ENCODE measurements around the gene RAP1GAP. TPM values are rescaled to one million over a fixed set of nuclear protein-coding genes. Genes with fewer than 3 reads are reported as not detected.

RAP1GAP gene
- total and polyA plus RNA-seq, 9 of the 15 experiments (the other 6 are each of a cell fraction or from before 2014, with no cell fraction given) = 0.29 to 30.2 (median 19.2) TPM

DNA sequence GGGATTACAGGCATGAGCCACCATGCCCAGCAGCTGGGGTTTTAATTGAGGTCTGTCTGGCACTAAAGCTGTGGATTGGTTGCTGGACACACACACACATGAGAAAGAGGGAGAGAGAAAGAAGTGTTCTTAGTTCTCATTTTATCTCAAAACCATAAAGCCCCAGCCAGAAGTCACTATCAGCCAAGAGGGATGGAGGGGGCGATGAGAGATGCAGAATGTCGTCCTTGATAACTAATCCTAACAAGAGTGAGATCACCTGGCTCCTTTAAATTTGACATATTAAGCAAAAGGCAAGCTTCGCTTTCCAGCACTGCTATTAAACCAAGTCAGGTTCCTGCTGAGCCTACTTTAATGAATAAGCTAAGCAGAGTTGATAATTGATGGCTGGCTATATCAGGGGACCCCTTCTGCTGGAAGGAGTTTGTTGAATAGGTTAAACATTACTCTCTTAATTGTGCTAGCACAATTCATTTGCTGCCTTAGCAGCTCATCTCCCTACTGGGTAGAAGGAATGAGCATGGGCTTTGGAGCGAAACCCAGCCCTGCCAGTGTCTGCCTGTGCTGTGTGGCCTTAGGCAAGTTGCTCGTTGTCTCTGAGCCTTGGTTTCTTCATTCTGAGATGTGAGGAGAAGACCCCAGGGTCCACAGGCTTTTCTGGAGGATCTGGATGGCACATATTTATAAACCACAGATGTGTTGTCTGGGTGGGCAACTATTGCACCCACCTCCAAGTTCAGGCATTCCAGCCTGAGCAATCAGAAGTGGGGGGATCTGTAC, 109.2 kb downstream of the RAP1GAP start (continued):
- TF ChIP-seq, protein P1, sequence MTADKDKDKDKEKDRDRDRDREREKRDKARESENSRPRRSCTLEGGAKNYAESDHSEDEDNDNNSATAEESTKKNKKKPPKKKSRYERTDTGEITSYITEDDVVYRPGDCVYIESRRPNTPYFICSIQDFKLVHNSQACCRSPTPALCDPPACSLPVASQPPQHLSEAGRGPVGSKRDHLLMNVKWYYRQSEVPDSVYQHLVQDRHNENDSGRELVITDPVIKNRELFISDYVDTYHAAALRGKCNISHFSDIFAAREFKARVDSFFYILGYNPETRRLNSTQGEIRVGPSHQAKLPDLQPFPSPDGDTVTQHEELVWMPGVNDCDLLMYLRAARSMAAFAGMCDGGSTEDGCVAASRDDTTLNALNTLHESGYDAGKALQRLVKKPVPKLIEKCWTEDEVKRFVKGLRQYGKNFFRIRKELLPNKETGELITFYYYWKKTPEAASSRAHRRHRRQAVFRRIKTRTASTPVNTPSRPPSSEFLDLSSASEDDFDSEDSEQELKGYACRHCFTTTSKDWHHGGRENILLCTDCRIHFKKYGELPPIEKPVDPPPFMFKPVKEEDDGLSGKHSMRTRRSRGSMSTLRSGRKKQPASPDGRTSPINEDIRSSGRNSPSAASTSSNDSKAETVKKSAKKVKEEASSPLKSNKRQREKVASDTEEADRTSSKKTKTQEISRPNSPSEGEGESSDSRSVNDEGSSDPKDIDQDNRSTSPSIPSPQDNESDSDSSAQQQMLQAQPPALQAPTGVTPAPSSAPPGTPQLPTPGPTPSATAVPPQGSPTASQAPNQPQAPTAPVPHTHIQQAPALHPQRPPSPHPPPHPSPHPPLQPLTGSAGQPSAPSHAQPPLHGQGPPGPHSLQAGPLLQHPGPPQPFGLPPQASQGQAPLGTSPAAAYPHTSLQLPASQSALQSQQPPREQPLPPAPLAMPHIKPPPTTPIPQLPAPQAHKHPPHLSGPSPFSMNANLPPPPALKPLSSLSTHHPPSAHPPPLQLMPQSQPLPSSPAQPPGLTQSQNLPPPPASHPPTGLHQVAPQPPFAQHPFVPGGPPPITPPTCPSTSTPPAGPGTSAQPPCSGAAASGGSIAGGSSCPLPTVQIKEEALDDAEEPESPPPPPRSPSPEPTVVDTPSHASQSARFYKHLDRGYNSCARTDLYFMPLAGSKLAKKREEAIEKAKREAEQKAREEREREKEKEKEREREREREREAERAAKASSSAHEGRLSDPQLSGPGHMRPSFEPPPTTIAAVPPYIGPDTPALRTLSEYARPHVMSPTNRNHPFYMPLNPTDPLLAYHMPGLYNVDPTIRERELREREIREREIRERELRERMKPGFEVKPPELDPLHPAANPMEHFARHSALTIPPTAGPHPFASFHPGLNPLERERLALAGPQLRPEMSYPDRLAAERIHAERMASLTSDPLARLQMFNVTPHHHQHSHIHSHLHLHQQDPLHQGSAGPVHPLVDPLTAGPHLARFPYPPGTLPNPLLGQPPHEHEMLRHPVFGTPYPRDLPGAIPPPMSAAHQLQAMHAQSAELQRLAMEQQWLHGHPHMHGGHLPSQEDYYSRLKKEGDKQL (CRISPR knock-in tag; IDR thresholded peaks at IDR 0.05; ENCODE audit: borderline replicate concordance) = no peak
- TF ChIP-seq KLF13 (tag; IDR thresholded peaks at IDR 0.05; ENCODE audit: borderline replicate concordance, low read depth) = no peak
- TF ChIP-seq BRD4 (IDR thresholded peaks at IDR 0.05) = no peak
- TF ChIP-seq ETV1 (tag; conservative IDR thresholded peaks at IDR 0.05; ENCODE audit: low read depth) = no peak
- no peak for TF ChIP-seq CBX2 (IDR thresholded peaks at IDR 0.05; ENCODE audit: insufficient read depth, low read length, poor library complexity, severe bottlenecking)
- no peak for TF ChIP-seq NFE2L1 (tag; IDR thresholded peaks at IDR 0.05; ENCODE audit: borderline replicate concordance, low read depth)
- no peak for TF ChIP-seq ZZZ3 (IDR thresholded peaks at IDR 0.05)
- TF ChIP-seq, protein P2, sequence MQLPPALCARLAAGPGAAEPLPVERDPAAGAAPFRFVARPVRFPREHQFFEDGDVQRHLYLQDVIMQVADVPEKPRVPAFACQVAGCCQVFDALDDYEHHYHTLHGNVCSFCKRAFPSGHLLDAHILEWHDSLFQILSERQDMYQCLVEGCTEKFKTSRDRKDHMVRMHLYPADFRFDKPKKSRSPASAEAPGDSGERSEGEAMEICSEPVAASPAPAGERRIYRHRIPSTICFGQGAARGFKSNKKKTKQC (CRISPR knock-in tag; IDR thresholded peaks at IDR 0.05) = no peak
- TF ChIP-seq, protein P3, sequence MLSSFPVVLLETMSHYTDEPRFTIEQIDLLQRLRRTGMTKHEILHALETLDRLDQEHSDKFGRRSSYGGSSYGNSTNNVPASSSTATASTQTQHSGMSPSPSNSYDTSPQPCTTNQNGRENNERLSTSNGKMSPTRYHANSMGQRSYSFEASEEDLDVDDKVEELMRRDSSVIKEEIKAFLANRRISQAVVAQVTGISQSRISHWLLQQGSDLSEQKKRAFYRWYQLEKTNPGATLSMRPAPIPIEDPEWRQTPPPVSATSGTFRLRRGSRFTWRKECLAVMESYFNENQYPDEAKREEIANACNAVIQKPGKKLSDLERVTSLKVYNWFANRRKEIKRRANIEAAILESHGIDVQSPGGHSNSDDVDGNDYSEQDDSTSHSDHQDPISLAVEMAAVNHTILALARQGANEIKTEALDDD (IDR thresholded peaks at IDR 0.05) = no peak
- 0 out of 2 replicates have a peak, but pooled peaks have one; percentile 29 for TF ChIP-seq CBFA2T2 (conservative IDR thresholded peaks at IDR 0.05)

Measured in K562 (cell line).